ENCODE measurements around the gene FAM13C.
A peak's percentile ranks its signal among the peaks of the same experiment; 100 is the strongest.
"Not testable (repeated sequence)": the region's sequence is repeated elsewhere in the genome, so short reads cannot be mapped to it uniquely, and the experiment has no call there.

Gene FAM13C

DNA sequence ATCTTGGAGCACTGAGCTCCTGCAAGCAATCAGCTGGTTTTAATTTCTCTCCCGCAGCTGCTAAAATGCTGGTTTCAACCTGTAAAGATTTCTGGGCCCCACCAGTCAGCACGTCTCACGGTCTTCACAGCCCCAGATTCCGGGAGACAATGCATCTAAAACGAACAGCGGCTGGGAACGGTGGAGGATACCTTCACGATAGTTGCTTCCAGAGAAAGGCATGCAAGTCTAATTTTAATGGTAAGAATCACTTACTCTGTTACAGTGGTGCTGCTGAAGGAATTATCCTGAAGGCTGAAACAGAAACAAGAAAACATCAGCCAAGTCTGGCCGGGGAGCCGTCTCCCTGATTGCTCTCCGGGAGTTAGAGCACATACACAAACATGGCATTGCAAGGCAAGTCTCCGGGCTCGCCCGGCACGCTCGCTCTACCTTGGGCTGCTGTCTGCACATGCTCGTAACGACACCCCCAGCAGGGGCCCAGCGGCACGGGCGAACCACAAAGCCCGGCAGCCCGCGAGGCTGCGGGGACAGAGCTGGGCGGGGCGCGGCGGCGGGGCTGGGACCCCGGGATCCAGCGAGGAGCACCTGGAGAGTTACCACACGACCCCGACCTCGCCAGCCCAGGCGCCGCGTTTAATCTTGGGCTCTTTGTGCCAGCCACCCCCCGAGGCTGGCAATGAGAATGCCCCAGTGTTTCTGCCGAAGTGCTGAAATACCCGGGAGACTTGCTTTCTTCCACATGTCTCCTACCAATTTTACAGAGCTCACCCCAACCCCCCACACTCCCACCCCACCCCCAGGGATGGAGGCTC lies at the start of gene FAM13C:
Gene FAM13C (minus strand): TSS at position 406 of the 815 bp plus-strand sequence. CDS start 89 bp downstream, at position 317.
- peak; percentile 47 for DNase-seq (ENCODE audit: low spot score)

DNA sequence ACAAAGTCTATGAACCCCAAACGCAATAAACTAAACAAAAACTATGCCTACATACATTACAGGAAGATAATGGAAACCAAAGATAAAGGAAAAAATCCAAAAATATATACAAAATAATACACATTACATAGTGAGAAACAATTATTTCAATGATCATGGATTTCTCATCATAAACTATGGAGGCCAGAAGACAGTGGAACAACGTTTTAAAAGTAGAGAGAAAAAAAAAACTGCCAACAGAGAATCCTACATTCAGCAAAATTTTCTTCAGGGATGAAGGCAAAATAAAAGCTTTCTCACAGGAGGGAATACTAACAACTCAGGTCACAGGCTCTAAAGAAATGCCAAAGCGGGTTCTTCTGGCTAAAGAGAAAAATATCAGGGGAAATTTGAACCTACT lies 42.9 kb upstream of the FAM13C start:
- DNase-seq (ENCODE audit: low spot score), result no peak

GRCh38 chr10:59400214-59400613 lies 37.9 kb upstream of the FAM13C start:
- DNase-seq (ENCODE audit: low spot score), result no peak

DNA sequence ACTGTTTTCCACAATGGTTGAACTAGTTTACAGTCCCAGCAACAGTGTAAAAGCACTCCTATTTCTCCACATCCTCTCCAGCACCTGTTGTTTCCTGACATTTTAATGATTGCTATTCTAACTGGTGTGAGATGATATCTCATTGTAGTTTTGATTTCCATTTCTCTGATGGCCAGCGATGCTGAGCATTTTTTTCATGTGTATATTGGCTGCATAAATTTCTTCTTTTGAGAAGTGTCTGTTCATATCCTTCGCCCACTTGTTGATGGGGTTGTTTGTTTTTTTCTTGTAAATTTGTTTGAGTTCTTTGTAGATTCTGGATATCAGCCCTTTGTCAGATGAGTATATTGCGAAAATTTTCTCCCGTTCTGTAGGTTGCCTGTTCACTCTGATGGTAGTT lies 37.0 kb upstream of the FAM13C start:
- DNase-seq (ENCODE audit: low spot score), result not testable (repeated sequence)

- DNase-seq (ENCODE audit: low spot score), result no peak
These were observed 35.6 kb upstream of the FAM13C start for GRCh38 chr10:59397961-59398360.

- DNase-seq (ENCODE audit: low spot score), result no peak
These were observed 33.6 kb upstream of the FAM13C start for GRCh38 chr10:59395984-59396383.

- no peak for DNase-seq (ENCODE audit: low spot score)
These were observed 31.0 kb upstream of the FAM13C start for GRCh38 chr10:59393349-59393748.

GRCh38 chr10:59391060-59391459 lies 28.7 kb upstream of the FAM13C start:
- DNase-seq (ENCODE audit: low spot score), result no peak

DNA sequence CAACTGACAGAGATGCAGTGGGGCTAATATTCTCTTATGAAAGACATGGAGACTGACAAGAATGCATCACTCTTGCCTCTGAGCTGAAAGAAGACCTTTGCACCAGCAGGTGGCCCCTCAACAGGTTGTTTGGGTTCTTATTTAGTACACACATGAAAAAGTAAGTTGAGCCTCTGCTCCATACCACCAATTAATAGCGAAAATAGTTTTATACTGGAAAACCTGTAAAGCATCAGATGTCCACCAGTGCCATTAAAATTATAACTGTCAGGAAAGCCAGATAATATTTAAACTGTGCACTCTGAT lies 26.3 kb upstream of the FAM13C start:
- no peak for DNase-seq (ENCODE audit: low spot score)

- DNase-seq (ENCODE audit: low spot score), result peak; percentile 37
These were observed 25.8 kb upstream of the FAM13C start for GRCh38 chr10:59387951-59388670.

DNA sequence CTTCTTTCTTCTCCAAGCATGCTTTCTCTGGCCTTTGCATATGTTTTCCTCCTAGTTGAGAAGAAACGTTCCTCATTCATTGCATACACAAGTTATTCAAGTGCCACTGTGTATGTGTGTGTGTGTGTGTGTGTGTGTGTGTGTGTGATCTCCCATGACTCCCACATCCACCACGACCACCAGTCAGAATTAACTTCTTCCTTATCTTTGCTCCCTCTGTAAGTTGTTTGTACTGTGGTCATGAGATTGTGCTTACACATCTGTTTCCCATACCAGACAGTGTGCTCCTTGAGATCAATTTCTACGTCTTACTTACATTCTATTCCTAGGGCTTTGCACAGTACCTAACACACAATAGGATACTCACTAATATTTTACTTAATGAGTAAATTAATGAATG lies 22.4 kb upstream of the FAM13C start:
- DNase-seq (ENCODE audit: low spot score), result no peak

GRCh38 chr10:59383908-59384307 lies 21.6 kb upstream of the FAM13C start:
- DNase-seq (ENCODE audit: low spot score), result no peak

GRCh38 chr10:59383436-59383835 lies 21.1 kb upstream of the FAM13C start:
- no peak for DNase-seq (ENCODE audit: low spot score)

GRCh38 chr10:59382831-59383295 lies 20.5 kb upstream of the FAM13C start:
- no peak for DNase-seq (ENCODE audit: low spot score)

GRCh38 chr10:59381687-59382086 lies 19.3 kb upstream of the FAM13C start:
- no peak for DNase-seq (ENCODE audit: low spot score)

DNA sequence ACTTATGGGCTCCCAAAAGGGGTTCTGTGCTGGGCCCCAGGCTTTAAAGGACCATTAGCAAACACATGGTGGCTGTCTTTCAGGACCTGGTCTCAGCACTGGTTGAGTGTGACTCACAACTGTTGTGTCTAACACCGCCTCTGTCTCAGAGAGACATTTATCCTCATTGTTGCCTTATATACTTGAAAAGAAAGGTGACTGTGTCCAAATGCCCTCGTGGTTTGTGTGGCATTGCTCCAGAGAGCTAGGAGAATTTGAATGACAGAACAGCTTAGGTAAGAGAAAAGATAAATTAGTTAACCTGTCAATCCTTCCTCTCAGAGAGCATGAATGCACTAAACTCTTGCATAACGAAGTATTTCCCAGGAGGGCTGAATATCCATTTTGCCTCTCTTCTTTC lies 14.5 kb upstream of the FAM13C start:
- no peak for DNase-seq (ENCODE audit: low spot score)

DNA sequence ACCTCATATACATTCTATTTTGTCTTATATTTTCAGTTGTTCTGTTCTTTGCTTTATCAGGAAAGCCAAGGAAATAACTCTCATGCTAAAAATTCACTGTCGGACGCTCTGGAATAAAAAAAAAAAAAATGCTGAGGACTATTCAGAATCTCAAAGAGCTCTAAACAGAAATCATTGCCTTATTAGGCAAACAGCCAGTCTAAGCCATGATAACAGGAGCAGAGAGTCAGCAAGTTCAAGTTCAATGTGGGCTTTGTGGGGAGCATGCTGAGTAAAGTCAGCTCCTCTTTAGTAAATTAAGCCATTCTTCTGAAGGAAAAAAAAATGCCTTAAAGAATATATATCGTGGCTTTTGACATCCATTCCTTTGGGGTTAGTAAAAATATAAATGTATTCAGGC lies 13.6 kb upstream of the FAM13C start:
- DNase-seq (ENCODE audit: low spot score), result no peak

- DNase-seq (ENCODE audit: low spot score), result no peak
These were observed 12.6 kb upstream of the FAM13C start for GRCh38 chr10:59374916-59375315.

DNA sequence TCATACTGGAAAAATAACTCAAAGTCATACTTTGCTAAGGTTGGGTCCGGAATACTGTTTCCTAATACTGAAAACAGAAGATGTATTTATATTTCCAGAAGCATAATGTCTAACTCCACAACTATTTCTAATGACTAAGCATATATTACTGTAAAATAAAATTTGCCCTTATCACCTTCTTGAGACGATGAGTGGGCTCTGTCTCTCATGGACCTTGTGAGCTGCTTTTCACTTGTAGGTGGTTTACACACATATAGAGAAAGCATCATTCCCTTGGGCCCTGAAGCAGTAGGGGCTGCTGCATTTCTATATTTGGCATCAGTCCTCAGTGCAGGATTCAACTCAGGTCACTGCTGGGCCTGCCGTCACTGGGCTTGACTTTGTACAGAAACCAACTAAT lies 10.7 kb upstream of the FAM13C start:
- DNase-seq (ENCODE audit: low spot score), result no peak

DNA sequence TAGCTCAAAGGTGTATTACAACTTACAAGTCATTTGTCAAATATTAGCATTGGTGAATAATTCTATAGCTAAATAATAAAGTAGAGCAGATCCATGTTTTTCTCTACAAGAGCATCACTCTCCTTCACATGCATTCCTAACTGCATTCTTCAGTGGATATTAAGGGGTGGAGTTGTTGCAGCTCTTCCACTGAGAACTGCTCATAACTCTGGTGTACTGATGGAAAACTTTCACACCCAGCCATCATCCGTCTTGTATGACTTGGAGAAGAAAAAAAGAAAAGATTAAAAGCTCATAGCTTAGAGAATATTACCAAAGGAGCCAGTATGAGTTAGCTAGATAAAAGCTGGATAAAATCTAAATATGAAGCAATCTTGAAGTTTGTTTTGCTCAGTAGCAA lies 10.2 kb upstream of the FAM13C start:
- peak; percentile 33 for DNase-seq (ENCODE audit: low spot score)

GRCh38 chr10:59366290-59366689 lies 3.9 kb upstream of the FAM13C start:
- DNase-seq (ENCODE audit: low spot score), result no peak

GRCh38 chr10:59363446-59363958 lies 1.2 kb upstream of the FAM13C start:
- DNase-seq (ENCODE audit: low spot score), result no peak

- DNase-seq (ENCODE audit: low spot score), result peak; percentile 27
These were observed 621 bp upstream of the FAM13C start for GRCh38 chr10:59362959-59363381.

All from hepatic stellate cell (primary cell).